Neural cell (in vitro differentiated cells): ENCODE data around the gene GPC3.

Experiments
- EP300 ChIP-seq: fragments of 450-650 bp; conservative IDR thresholded peaks from 2 replicates; pipeline ENCODE4 v1.6.1; 2014; ENCODE audit warnings: antibody characterized with exemption, mild to moderate bottlenecking, moderate library complexity; ENCODE audit not compliant: poor library complexity, severe bottlenecking
- EZH2 ChIP-seq: fragments of 200-600, 300-800 bp; shearing (Covaris generic), sonication (generic); IDR thresholded peaks from 2 replicates; pipeline ENCODE4 v1.6.1; 2014; ENCODE audit warnings: antibody characterized with exemption, low read length, borderline replicate concordance, mild to moderate bottlenecking; ENCODE audit not compliant: insufficient read depth, poor library complexity, severe bottlenecking
- MXI1 ChIP-seq: fragments of 450-650 bp; conservative IDR thresholded peaks from 2 replicates; pipeline ENCODE4 v1.6.1; 2014; ENCODE audit warnings: antibody characterized with exemption, mild to moderate bottlenecking; ENCODE audit not compliant: poor library complexity, severe bottlenecking
- POLR2AphosphoS5 ChIP-seq: IDR thresholded peaks from 2 replicates; pipeline ENCODE4 v1.6.1; 2012
- RAD21 ChIP-seq: fragments of 450-650 bp; conservative IDR thresholded peaks from 2 replicates; pipeline ENCODE4 v1.6.1; 2014; ENCODE audit warnings: antibody characterized with exemption, mild to moderate bottlenecking, moderate library complexity
- SMC3 ChIP-seq: fragments of 450-650 bp; conservative IDR thresholded peaks from 2 replicates; pipeline ENCODE4 v1.6.1; 2014; ENCODE audit warnings: antibody characterized with exemption, mild to moderate bottlenecking, moderate library complexity; ENCODE audit not compliant: poor library complexity
- TAF1 ChIP-seq: IDR thresholded peaks from 2 replicates; pipeline ENCODE4 v1.6.1; 2012; ENCODE audit warnings: low read depth
- TF ChIP-seq, protein P1 (sequence below): fragments of 450-650 bp; IDR thresholded peaks from 2 replicates; pipeline ENCODE4 v1.5.1; 2014; ENCODE audit warnings: antibody characterized with exemption, mild to moderate bottlenecking, moderate library complexity; ENCODE audit not compliant: poor library complexity, severe bottlenecking
- TF ChIP-seq, protein P2 (sequence below): IDR thresholded peaks from 2 replicates; pipeline ENCODE4 v1.6.1; 2012; ENCODE audit warnings: borderline replicate concordance

DNA sequence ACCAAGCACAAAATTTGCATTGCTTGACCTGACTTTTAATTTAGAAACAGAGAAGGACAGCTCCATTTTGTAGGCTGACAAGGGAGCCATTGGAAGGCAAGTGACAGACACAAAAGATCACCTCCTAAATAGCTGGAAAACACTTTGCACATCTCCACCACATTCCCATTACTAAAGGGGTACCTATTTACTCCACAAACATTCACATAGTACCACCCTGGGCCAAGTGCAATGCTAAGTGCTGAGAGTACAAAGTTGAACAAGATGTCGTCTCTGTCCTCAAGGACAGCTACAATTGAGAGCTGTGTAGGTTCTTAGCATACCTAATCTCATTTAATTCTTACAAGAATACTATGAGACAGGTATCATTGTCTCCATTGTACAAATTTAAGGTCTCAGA lies 417.3 kb downstream of the GPC3 start:
- TF ChIP-seq EP300 (no peak), SMC3 (no peak), POLR2AphosphoS5 (no peak), EZH2 (no peak), RAD21 (no peak), TAF1 (no peak), MXI1 (no peak)
- TF ChIP-seq, protein P1, sequence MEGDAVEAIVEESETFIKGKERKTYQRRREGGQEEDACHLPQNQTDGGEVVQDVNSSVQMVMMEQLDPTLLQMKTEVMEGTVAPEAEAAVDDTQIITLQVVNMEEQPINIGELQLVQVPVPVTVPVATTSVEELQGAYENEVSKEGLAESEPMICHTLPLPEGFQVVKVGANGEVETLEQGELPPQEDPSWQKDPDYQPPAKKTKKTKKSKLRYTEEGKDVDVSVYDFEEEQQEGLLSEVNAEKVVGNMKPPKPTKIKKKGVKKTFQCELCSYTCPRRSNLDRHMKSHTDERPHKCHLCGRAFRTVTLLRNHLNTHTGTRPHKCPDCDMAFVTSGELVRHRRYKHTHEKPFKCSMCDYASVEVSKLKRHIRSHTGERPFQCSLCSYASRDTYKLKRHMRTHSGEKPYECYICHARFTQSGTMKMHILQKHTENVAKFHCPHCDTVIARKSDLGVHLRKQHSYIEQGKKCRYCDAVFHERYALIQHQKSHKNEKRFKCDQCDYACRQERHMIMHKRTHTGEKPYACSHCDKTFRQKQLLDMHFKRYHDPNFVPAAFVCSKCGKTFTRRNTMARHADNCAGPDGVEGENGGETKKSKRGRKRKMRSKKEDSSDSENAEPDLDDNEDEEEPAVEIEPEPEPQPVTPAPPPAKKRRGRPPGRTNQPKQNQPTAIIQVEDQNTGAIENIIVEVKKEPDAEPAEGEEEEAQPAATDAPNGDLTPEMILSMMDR: no peak
- TF ChIP-seq, protein P2, sequence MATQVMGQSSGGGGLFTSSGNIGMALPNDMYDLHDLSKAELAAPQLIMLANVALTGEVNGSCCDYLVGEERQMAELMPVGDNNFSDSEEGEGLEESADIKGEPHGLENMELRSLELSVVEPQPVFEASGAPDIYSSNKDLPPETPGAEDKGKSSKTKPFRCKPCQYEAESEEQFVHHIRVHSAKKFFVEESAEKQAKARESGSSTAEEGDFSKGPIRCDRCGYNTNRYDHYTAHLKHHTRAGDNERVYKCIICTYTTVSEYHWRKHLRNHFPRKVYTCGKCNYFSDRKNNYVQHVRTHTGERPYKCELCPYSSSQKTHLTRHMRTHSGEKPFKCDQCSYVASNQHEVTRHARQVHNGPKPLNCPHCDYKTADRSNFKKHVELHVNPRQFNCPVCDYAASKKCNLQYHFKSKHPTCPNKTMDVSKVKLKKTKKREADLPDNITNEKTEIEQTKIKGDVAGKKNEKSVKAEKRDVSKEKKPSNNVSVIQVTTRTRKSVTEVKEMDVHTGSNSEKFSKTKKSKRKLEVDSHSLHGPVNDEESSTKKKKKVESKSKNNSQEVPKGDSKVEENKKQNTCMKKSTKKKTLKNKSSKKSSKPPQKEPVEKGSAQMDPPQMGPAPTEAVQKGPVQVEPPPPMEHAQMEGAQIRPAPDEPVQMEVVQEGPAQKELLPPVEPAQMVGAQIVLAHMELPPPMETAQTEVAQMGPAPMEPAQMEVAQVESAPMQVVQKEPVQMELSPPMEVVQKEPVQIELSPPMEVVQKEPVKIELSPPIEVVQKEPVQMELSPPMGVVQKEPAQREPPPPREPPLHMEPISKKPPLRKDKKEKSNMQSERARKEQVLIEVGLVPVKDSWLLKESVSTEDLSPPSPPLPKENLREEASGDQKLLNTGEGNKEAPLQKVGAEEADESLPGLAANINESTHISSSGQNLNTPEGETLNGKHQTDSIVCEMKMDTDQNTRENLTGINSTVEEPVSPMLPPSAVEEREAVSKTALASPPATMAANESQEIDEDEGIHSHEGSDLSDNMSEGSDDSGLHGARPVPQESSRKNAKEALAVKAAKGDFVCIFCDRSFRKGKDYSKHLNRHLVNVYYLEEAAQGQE: no peak
